Prostate gland (tissue), 2 donors: ENCODE results near the gene DYNC1H1. TPM values are rescaled to one million over a fixed set of nuclear protein-coding genes. Genes with fewer than 3 reads are reported as not detected.

Experiments
- DNase-seq: peaks from one replicate; pipeline ENCODE4 v3.0.0-alpha.2; 2019; ENCODE audit warnings: low spot score
- H3K27ac ChIP-seq, 2 donors: fragments of 200-600 bp; sonication (generic); 2 replicates each; pipeline ENCODE4 v1.5.1; 2017 to 2019
- H3K27me3 ChIP-seq: fragments of 200-600 bp; sonication (generic); replicated peaks from 2 replicates; pipeline ENCODE4 v1.5.1; 2019; ENCODE audit not compliant: insufficient read depth
- H3K36me3 ChIP-seq, 2 donors: fragments of 200-600 bp; sonication (generic); 1 replicate in 1 of 2; 2 replicates in 1 of 2; pipeline versions ENCODE4 v1.5.1 to v1.8.1; 2017 to 2019
- H3K4me1 ChIP-seq: fragments of 200-600 bp; sonication (generic); replicated peaks from 2 replicates; pipeline ENCODE4 v1.5.1; 2019
- H3K4me3 ChIP-seq, 2 donors: fragments of 200-600 bp; sonication (generic); 2 replicates each; pipeline ENCODE4 v1.5.1; 2017 to 2019
- H3K9me3 ChIP-seq: fragments of 200-600 bp; sonication (generic); 2 replicates; pipeline ENCODE4 v1.5.1; 2017
- CTCF ChIP-seq, 4 experiments: fragments of 200-600 bp in 2 of 4; fragments of 450-650 bp in 2 of 4; sonication (generic) in 2 of 4; IDR thresholded peaks; 1 replicate in 3 of 4; 2 replicates in 1 of 4; pipeline ENCODE4 v1.5.1; 2016 to 2019; ENCODE audit warnings: antibody characterized with exemption in 4 of 4, mild to moderate bottlenecking in 2 of 4, moderate library complexity in 2 of 4
- POLR2A ChIP-seq: fragments of 450-650 bp; IDR thresholded peaks from one replicate; pipeline ENCODE4 v1.6.1; 2016; ENCODE audit warnings: antibody characterized with exemption, mild to moderate bottlenecking
- POLR2AphosphoS5 ChIP-seq: sonication (generic); formaldehyde crosslinking; IDR thresholded peaks from one replicate; pipeline ENCODE4 v1.6.1; 2017; ENCODE audit warnings: antibody characterized with exemption
- WGBS: methylation state at CpG from one replicate; pipeline ENCODE4 v1.1.5; 2018; 5-methylcytosine and 5-hydroxymethylcytosine counted together
- intact Hi-C: fragments of 100-400 bp; cut with DNase I; formaldehyde crosslinking; loops from one replicate; pipeline ENCODE4 v1.14.2; 2022
- total RNA-seq, 2 donors: library from RNA; depleted of rRNA; stranded (reverse); fragments of >200 nt; gene quantifications; one replicate each; pipeline ENCODE4 v1.1.0, GENCODE V29; 2016

DYNC1H1 gene
- total RNA-seq, 2 donors from 2014 or later: 366 to 616 TPM

GRCh38 chr14:102011631-102012030 lies 47.3 kb downstream of the DYNC1H1 start:
- no peaks in the 10 kb centered on the region for H3K27me3 ChIP-seq
- no peak overlapping the region for H3K4me3 ChIP-seq
- H3K27ac ChIP-seq: no peak overlapping the region
- TF ChIP-seq POLR2A (no peak), CTCF (IDR thresholded peaks at IDR 0.05) (no peak), POLR2AphosphoS5 (no peak)
- peaks cover 41 to 63% of the 10 kb centered on the region in 2 donors for H3K36me3 ChIP-seq
- 89% methylated on average over 8 of the region's 8 CpGs for WGBS
- DNase-seq: no peak
- no peaks in the 10 kb centered on the region for H3K9me3 ChIP-seq
- intact Hi-C loops: no loop called here
- H3K4me1 ChIP-seq: no peaks in the 10 kb centered on the region

GRCh38 chr14:102012336-102012735 lies 48.0 kb downstream of the DYNC1H1 start:
- Histone ChIP-seq H3K36me3 (peaks cover 45 to 58% of the 10 kb centered on the region in 2 donors), H3K4me3 (no peak overlapping the region), H3K4me1 (no peaks in the 10 kb centered on the region), H3K9me3 (no peaks in the 10 kb centered on the region), H3K27ac (no peak overlapping the region), H3K27me3 (no peaks in the 10 kb centered on the region)
- no peak for DNase-seq
- 95% methylated on average over 7 of the region's 7 CpGs for whole genome bisulfite sequencing
- intact Hi-C loops: no loop called here
- TF ChIP-seq POLR2AphosphoS5 (no peak), CTCF (IDR thresholded peaks at IDR 0.05) (no peak), POLR2A (no peak)

- no peak overlapping the region for H3K27ac ChIP-seq
- no peaks in the 10 kb centered on the region for H3K9me3 ChIP-seq
- DNase-seq: no peak
- intact Hi-C loops: no loop called here
- no peaks in the 10 kb centered on the region for H3K27me3 ChIP-seq
- no peaks in the 10 kb centered on the region for H3K4me1 ChIP-seq
- TF ChIP-seq POLR2AphosphoS5: no peak
- no peak for TF ChIP-seq POLR2A
- no peak for TF ChIP-seq CTCF (IDR thresholded peaks at IDR 0.05)
- H3K4me3 ChIP-seq: no peak overlapping the region
- WGBS: 92% methylated on average over 10 of the region's 10 CpGs
- peaks cover 46% of the 10 kb centered on the region in 2 donors for H3K36me3 ChIP-seq
Observed at GRCh38 chr14:102013669-102014200, 49.4 kb downstream of the DYNC1H1 start.

- H3K4me3 ChIP-seq: no peak overlapping the region
- H3K27ac ChIP-seq: no peak overlapping the region
- H3K9me3 ChIP-seq: no peaks in the 10 kb centered on the region
- H3K36me3 ChIP-seq: peaks cover 46 to 51% of the 10 kb centered on the region in 2 donors
- 96% methylated on average over 16 of the region's 16 CpGs for WGBS
- no peak for TF ChIP-seq POLR2AphosphoS5
- TF ChIP-seq POLR2A: no peak
- TF ChIP-seq CTCF (IDR thresholded peaks at IDR 0.05): no peak
- DNase-seq: no peak
- H3K27me3 ChIP-seq: no peaks in the 10 kb centered on the region
- no peaks in the 10 kb centered on the region for H3K4me1 ChIP-seq
- intact Hi-C loops: no loop called here
Observed at GRCh38 chr14:102015045-102015685, 50.8 kb downstream of the DYNC1H1 start.

- no peak overlapping the region for H3K4me3 ChIP-seq
- H3K27me3 ChIP-seq: no peaks in the 10 kb centered on the region
- DNase-seq: no peak
- 97% methylated on average over 19 of the region's 19 CpGs for WGBS
- no peaks in the 10 kb centered on the region for H3K4me1 ChIP-seq
- intact Hi-C loops: no loop called here
- peaks cover 46 to 51% of the 10 kb centered on the region in 2 donors for H3K36me3 ChIP-seq
- H3K9me3 ChIP-seq: no peaks in the 10 kb centered on the region
- no peak overlapping the region for H3K27ac ChIP-seq
- TF ChIP-seq CTCF (IDR thresholded peaks at IDR 0.05) (no peak), POLR2A (no peak), POLR2AphosphoS5 (no peak)
Observed at GRCh38 chr14:102015771-102016170, 51.4 kb downstream of the DYNC1H1 start.
